PFSK-1 (cell line): ENCODE measurements around the gene MRPL20.

Source experiments
- FOXP2 ChIP-seq: optimal IDR thresholded peaks from 2 replicates; pipeline ENCODE3; 2011; ENCODE audit warnings: borderline replicate concordance, control low read depth, inconsistent platforms; ENCODE audit not compliant: insufficient read depth; ENCODE audit errors: extremely low read length, extremely low read depth
- POLR2AphosphoS5 ChIP-seq: IDR thresholded peaks from 2 replicates; pipeline ENCODE4 v1.6.1; 2012; ENCODE audit warnings: low read depth, mild to moderate bottlenecking, control low read depth, low read length, moderate library complexity
- REST ChIP-seq, 2 experiments: IDR thresholded peaks; 2 replicates each; pipeline versions ENCODE4 v1.6.1 to v1.8.0; 2011 to 2012; ENCODE audit warnings: low read depth in 2 of 2, low read length in 2 of 2, control low read depth in 1 of 2, inconsistent platforms in 1 of 2, mild to moderate bottlenecking in 1 of 2, moderate library complexity in 1 of 2; ENCODE audit not compliant: insufficient read depth in 1 of 2
- SIN3A ChIP-seq: IDR thresholded peaks from 2 replicates; pipeline ENCODE4 v1.6.1; 2012; ENCODE audit warnings: mild to moderate bottlenecking, low read length, moderate library complexity, borderline replicate concordance; ENCODE audit not compliant: insufficient read depth
- TAF1 ChIP-seq: IDR thresholded peaks from 2 replicates; pipeline ENCODE4 v1.6.1; 2012; ENCODE audit warnings: low read length, control low read depth, borderline replicate concordance; ENCODE audit not compliant: insufficient read depth

MRPL20 gene

GRCh38 chr1:1432951-1433803 lies 26.1 kb upstream of the MRPL20 start:
- no peak for TF ChIP-seq POLR2AphosphoS5
- TF ChIP-seq FOXP2, result no peak
- TF ChIP-seq SIN3A, result 0 out of 2 replicates have a peak, but pooled peaks have one; percentile 38
- 0 out of 4 replicates have a peak, but pooled peaks of 1 of the 2 experiments have one; percentile 20 for TF ChIP-seq REST (IDR thresholded peaks at IDR 0.05; ENCODE audit: insufficient read depth in 1 of 2, low read depth in 2 of 2, low read length in 2 of 2)
- no peak for TF ChIP-seq TAF1

GRCh38 chr1:1432274-1432950 lies 25.3 kb upstream of the MRPL20 start:
- no peak for TF ChIP-seq REST (IDR thresholded peaks at IDR 0.05; ENCODE audit: insufficient read depth in 1 of 2, low read depth in 2 of 2, low read length in 2 of 2)
- TF ChIP-seq TAF1, result no peak
- TF ChIP-seq SIN3A, result no peak
- TF ChIP-seq FOXP2, result no peak
- no peak for TF ChIP-seq POLR2AphosphoS5

- TF ChIP-seq SIN3A (no peak), POLR2AphosphoS5 (no peak), REST (IDR thresholded peaks at IDR 0.05; ENCODE audit: insufficient read depth in 1 of 2, low read depth in 2 of 2, low read length in 2 of 2) (no peak), FOXP2 (no peak), TAF1 (no peak)
Measured at GRCh38 chr1:1431845-1432273, 24.8 kb upstream of the MRPL20 start.

- no peak for TF ChIP-seq SIN3A
- no peak for TF ChIP-seq REST (IDR thresholded peaks at IDR 0.05; ENCODE audit: insufficient read depth in 1 of 2, low read depth in 2 of 2, low read length in 2 of 2)
- TF ChIP-seq FOXP2, result no peak
- no peak for TF ChIP-seq TAF1
- no peak for TF ChIP-seq POLR2AphosphoS5
Measured at GRCh38 chr1:1430992-1431844, 24.1 kb upstream of the MRPL20 start.
